ENCODE data around the gene MYO3A.

- TF ChIP-seq POLR2A (IDR thresholded peaks at IDR 0.05; ENCODE audit: borderline replicate concordance, extremely low read depth, insufficient read depth, insufficient read length) (no peak), CTCF (IDR thresholded peaks at IDR 0.05 in 2 of 3, conservative IDR thresholded peaks at IDR 0.05 in 1 of 3; ENCODE audit: borderline replicate concordance in 1 of 3, insufficient read depth in 1 of 3, low read depth in 2 of 3, low read length in 2 of 3) (no peak)
Observed at GRCh38 chr10:26217396-26218086, 283.5 kb downstream of the MYO3A start.

All from HCT116 (cell line).